HG03575 (cell line): ENCODE results near the gene CSNK1A1.

Source experiments
- ATAC-seq: cut with Tn5 transposase; IDR thresholded peaks from one replicate; pipeline ENCODE4 v1.9.1; 2021; ENCODE audit not compliant: unreplicated experiment, insufficient number of reproducible peaks, low FRiP score; ENCODE audit errors: extremely low read depth

Gene CSNK1A1

GRCh38 chr5:149498724-149499336 is 52.4 kb downstream of the CSNK1A1 start:
- ATAC-seq: no peak

GRCh38 chr5:149497357-149497756 is 53.9 kb downstream of the CSNK1A1 start:
- ATAC-seq: no peak

- ATAC-seq: no peak
Measured at GRCh38 chr5:149496917-149497316, 54.3 kb downstream of the CSNK1A1 start.

DNA sequence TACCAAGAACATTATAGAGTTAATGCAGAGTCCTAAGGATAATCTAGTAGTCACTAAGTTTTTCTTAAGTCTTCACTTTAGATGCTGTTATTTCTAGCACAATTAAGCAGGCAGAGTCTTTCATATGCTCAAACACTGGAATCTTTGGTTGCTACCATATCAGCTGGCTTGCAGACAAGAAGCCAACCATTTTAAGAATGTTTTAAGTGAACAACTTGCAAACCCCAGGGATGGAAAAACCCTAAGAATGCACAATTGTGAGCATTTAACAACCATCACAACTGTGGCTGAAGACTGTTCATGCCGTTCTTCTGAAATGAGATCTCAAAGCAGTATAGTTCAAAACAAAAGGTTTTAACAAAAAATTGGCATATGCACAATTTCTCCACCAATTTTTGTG is 55.1 kb downstream of the CSNK1A1 start:
- no peak for ATAC-seq

DNA sequence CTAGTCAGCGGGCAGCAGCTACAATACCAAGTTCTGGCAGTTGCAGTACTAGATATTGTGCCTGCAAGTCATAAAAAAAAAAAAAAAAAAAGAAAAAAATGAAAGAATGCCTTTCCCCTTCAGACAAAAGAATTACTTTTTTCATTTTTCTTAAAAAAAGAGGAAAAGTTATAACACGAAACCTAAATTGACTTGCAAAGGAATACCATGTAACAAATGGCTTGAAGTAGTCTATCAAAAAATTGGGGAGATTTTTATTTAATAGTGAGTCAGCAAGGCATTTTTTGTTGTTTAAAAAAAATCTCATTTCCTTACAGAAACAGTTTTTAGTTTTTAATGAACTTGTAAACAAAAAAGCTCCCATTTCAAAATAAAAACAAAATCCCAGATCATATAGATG is 55.6 kb downstream of the CSNK1A1 start:
- no peak for ATAC-seq

GRCh38 chr5:149493316-149493715 is 57.9 kb downstream of the CSNK1A1 start:
- no peak for ATAC-seq

DNA sequence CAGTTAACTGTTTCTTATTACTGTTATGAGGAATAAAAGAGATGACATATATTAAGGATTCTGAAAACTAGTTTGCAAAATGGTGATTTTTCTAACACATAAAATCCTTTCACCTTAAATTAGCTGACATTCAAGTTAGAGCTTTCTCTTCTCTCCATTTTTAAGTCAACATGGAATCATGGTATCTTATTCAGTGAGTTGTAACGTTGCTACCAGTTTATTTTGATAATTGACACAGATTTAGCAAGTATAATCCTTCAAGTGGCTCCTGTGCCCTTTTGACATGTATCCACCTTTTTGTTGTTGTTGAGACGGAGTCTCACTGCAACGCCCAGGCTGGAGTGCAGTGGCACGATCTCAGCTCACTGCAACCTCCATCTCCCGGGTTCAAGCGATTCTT is 58.5 kb downstream of the CSNK1A1 start:
- ATAC-seq: no peak

DNA sequence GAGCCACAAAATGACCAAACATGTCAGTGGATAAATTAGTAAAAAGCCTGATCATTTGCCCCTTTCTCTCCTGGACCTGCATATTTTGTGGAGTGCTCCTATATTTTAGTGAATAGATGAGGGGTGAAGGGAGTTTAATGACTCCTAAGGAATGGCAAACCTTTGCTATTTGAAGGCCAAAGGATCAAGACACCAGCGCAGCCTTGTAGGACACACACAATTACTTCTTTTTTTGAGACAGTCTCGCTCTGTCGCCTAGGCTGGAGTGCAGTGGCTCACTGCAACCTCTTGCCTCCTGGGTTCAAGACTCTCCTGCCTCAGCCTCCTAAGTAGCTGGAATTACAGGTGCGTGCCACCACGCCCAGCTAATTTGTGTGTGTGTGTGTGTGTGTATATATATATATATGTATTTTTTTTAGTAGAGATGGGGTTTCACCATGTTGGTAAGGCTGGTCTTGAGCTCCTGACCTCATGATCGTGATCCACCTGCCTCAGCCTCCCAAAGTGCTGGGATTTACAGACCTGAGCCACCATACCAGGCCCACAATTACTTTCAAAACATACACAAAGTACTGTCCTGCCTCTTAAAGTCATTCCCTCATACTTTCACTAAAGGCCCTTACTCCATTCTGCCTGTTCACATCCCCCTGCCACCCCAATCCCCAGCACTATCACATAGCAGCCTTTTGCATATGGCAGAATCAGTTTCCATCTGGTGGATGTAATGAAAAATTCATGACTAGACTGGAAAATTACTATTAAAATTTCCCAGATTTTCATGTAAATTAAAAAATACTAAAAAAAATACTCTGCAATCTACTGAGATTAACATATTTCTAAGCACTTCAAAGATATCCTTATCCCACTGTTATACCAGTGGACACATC is 60.4 kb downstream of the CSNK1A1 start:
- ATAC-seq: no peak

- ATAC-seq: no peak
Measured at GRCh38 chr5:149489605-149490037, 61.6 kb downstream of the CSNK1A1 start.

- ATAC-seq: no peak
Measured at GRCh38 chr5:149488645-149489306, 62.5 kb downstream of the CSNK1A1 start.

- no peak for ATAC-seq
Measured at GRCh38 chr5:149487672-149488071, 63.6 kb downstream of the CSNK1A1 start.

DNA sequence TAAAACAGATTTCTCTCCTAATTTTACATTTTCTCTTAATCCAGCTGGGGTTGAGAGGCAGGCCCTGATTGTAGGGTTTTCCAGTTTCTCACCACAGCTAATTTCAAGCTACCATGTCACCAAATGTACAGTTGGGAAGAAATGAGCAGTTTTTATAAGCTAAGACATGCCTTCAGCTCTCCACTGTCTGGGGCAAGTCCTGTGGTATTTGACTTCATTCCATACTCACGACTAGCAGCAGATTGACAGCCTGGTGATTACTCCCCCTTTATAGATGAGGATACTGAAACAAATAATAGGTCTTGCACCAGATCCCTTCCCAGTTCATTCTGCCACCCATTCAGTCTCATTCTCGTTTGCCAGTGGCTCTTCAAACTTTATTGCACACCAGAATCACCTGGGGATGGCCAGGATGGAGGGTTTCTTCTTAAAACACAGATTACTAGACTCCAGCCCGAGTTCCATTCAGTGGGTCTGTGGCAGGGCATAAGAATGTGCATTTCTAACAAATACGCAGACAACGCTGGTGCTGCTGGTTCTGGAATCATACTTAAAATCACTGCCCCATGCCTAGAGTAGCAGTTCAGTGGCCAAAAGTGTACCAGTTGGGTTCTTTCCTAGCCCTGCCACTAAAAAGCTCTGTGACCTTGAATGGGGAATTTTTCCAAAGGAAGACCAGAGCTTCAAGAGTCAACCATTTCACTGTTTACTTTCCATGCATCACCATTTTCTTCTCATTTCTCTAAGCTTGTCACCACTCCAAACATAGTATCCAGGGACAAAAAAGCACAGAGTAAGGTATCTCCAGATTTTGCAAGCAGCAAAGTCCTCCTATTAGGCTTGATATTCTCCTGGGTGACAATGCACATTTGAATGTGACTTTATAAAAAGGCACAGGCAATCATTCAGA is 64.3 kb downstream of the CSNK1A1 start:
- ATAC-seq: no peak

DNA sequence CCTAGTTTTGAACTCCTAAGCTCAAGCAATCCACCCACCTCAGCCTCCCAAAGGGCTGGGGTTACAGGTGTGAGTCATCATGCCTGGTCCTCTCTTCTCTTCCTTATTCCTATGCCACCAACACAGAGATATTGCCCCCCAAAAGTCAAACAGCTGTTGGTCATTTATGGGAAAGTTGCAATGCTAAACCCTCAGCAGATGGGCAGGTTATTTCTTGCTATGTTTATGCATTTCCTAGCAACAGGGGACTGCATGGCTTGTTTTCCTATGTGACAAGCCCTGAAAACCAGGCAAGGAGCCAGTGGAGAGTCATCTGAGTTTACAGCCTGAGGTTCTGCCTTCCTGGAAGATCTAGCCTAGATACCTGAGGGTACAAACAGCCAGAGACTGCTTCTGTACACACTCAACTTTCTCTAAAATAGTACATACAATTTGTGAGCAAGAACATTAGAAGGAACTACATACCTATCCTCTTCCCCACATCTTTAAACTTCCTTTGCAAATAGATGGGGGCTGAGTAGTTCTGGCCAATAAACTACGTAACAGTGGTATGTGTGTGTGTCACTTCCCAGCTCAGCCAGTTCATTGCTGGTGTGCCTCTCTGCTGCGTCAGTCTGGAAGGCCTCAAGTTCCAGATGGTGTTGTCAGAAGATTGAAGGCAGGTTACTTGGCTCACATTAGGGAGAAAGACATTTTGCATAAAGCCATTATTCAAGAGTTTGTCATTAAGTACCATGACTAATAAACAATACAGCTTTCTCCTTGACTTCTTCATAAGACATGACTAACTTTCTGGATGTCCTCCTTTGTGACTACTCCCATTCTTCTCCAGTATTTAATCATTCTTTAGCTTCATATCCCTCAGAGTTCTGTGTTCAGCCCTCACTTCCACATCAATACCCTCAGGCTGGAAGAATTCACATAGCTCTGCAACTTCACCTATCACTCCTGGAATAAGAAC is 65.3 kb downstream of the CSNK1A1 start:
- no peak for ATAC-seq

DNA sequence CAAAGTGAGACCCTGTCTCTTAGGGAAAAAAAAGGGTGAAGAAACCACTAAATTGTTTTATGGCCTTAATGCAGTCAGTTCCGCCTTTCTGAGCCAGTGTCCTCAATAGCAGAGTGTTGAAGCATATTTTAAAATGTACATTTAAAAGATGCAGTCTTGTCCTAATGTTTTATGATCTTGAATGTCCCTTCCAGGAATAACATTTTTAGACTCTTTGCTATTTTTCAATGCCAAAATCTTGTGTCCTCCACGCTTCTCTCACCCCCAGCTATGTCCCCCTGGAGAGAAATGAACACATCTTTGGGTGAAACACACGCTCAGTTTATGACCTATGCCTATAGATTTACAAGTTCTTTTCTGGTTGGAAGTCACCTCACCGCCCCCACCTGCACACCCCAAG is 69.8 kb downstream of the CSNK1A1 start:
- no peak for ATAC-seq

- ATAC-seq: no peak
Measured at GRCh38 chr5:149478761-149479160, 72.5 kb downstream of the CSNK1A1 start.

GRCh38 chr5:149475777-149476176 is 75.5 kb downstream of the CSNK1A1 start:
- ATAC-seq: no peak

DNA sequence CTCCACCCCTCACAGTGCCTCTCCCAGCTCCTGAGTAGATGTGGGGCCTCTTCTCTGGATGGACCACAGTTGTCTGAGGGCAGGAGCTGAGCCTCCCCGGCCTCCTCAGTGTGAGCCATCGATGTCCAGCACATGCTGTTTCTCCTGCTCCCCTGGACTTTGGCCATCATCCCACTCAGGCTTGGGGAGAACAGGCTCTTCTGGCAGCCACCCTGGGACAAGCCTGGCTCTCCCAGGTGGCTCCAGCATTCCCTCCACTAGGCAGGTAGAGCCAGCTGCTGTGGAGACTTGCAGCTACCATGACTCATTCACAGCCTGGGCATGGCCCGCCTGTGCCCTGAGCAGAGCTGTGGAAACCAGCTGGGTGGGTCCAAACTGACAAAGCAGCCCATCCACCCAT is 77.0 kb downstream of the CSNK1A1 start:
- ATAC-seq: no peak

DNA sequence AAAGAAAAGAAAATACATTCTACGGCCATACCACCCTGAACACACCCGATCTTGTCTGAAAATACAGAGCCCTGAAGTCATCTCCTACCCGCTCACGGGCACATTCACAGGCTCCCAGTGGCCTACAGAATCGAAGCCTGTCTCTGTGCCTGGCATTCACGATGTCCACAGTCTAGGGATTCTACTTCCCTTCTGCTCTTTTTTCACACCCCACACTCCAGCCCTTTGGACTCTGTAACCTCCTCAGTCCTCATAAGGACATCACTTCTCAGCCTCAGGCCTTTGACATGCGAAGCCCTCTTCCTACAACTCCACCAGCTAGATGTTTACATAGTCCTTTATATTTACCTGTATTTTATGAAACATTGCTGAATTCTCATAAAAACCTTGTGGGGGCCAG is 77.8 kb downstream of the CSNK1A1 start:
- ATAC-seq: no peak
